ENCODE results near the gene NDUFAF2.

Gene NDUFAF2

DNA sequence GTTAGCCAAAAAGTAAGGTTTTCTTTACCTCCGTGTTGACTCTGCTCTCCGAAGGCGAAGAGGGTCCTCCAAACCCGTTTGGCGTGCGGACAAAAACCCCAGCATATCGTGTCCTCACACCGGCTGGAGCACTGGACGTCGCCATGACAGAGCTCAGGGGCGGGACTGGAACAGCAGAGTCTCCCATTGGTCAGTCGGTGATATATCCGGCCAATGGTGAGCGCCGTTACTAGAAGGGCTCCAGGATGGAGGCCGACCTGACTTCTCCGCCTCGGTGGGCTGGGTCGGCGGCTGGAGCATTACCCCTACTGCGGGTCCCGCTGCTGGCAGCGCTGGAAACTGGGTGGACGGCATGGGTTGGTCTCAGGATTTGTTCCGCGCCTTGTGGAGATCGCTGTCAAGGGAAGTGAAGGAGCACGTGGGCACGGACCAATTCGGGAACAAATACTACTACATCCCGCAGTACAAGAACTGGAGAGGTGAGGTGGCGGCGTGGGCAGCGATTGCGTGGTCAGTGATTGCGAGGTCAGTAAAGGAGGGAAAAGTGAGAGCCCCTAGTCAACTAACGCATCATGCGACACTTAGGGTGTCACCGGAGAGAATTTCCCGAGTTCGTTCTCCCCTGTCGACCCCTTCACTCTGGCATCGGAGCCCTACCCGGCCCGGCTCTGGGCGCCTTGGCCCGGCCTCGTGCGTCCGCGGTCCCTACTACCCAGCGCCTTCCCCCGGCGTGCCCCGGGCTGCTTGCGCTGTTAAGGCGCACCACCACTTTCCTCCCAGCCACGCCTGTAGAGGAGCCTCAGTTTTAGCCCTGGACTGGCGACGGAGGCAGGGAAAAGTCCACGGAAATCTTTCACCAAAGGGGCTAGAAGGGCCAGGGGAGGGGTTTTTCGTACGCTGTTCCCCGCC lies at the start of gene NDUFAF2, which contains the start of gene ERCC8:
TSS of gene NDUFAF2 (plus strand) at position 302 of the 909 bp plus-strand sequence. CDS start at position 353, 51 bp downstream.
TSS of gene ERCC8 (minus strand) at position 167 of the 909 bp plus-strand sequence. CDS start at position 105, 62 bp downstream.
- H3K27ac ChIP-seq = peak within 1 kb of the TSS; percentile 77 to 90
- DNase-seq (ENCODE audit: low spot score) = peak; percentile 96

DNA sequence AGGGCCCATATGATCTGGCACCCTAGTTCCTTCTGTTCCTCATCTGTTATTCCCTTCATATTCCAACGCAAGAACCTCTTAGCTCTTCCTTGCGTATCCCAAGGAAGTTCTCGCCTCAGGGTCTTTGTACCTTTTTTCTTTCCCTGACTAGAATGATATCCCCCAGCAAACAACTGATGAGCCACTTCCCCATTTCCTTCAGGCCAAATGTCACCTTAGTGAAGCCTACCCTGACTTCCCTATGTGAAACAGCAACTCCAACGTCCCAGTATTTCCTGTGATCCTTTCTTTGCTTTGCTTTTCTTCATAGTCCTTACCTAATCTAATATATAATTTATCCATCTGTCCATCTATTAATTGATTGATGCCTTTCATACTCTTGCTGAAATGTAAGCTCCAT lies 48.0 kb upstream of the NDUFAF2 start:
- no peak for TF ChIP-seq CTCF (IDR thresholded peaks at IDR 0.05)
- H3K4me3 ChIP-seq = no peak overlapping the region
- H3K27ac ChIP-seq = no peak overlapping the region
- no peak for DNase-seq (ENCODE audit: low spot score)

More for the DNA sequence above, at the start of gene NDUFAF2, which contains the start of gene ERCC8:
- peak within 1 kb of the TSS; percentile 93 for H3K4me3 ChIP-seq
- no peak for TF ChIP-seq CTCF (IDR thresholded peaks at IDR 0.05)

DNA sequence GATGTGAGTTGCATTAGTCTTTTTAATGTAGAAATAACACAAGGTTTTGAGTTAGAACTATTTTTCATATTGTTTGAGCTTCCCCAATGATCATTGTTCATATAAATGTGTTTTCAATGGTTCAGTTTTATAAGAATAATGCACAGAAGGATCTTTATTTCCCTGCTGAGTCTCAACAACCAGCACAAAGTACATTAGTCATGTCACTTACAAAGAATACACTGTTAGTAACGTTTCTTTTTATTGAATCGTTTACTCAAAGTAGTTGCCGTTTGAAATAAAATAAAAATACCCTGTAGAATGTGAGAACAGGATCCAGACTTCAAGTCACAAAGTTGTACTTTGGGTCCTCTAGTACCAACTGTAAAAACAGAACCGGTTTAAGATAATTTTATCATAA lies 41.6 kb upstream of the NDUFAF2 start:
- TF ChIP-seq CTCF (IDR thresholded peaks at IDR 0.05) = no peak
- no peak for DNase-seq (ENCODE audit: low spot score)
- no peak overlapping the region for H3K4me3 ChIP-seq
- no peak overlapping the region for H3K27ac ChIP-seq

GRCh38 chr5:60916646-60917045 lies 28.4 kb upstream of the NDUFAF2 start:
- TF ChIP-seq CTCF (IDR thresholded peaks at IDR 0.05) = no peak

GRCh38 chr5:60918466-60918865 lies 26.5 kb upstream of the NDUFAF2 start:
- no peak for DNase-seq (ENCODE audit: low spot score)
- Histone ChIP-seq H3K4me3 (no peak overlapping the region), H3K27ac (no peak overlapping the region)
- no peak for TF ChIP-seq CTCF (IDR thresholded peaks at IDR 0.05)

More at GRCh38 chr5:60916646-60917045, 28.4 kb upstream of the NDUFAF2 start:
- no peak for DNase-seq (ENCODE audit: low spot score)
- no peak overlapping the region for H3K4me3 ChIP-seq
- no peak overlapping the region for H3K27ac ChIP-seq

DNA sequence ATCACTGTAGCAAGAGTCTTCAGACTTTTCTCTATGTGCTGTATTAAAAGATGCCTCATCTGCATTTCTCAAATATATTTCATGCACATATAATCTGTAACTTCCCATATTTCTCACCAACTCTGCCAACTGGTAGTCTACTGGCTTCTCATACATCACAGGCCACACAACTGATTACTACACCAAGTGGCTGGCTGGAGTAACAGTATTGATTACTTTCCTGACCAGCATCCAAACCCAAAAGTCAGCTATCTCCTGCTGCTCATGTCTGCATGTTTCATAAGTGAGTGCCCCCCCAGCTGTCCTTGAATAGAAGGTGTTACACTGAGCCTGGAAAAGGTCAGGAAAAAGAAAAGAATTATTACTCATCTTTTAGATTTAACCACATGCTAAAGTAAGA lies 17.6 kb upstream of the NDUFAF2 start:
- Histone ChIP-seq H3K4me3 (no peak overlapping the region), H3K27ac (no peak overlapping the region)
- no peak for TF ChIP-seq CTCF (IDR thresholded peaks at IDR 0.05)
- DNase-seq (ENCODE audit: low spot score) = no peak

DNA sequence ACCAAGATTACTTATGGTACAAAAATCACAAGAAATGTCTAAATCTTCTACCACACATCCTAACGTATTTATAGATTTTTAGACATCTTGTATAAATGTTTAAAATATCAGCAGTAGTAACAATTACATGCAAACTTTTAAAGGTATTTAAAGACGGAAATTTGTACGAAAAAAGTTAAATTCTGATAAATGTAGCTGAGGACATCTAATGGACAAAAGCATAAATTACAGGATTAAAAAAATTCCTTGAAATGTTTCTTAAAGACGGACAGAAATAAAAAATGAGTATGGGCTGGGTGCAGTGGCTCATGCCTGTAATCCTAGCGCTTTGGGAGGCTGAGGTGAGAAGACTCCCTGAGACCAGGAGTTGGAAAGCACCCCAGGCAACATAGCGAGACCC lies 16.0 kb upstream of the NDUFAF2 start:
- no peak overlapping the region for H3K4me3 ChIP-seq
- no peak overlapping the region for H3K27ac ChIP-seq
- no peak for TF ChIP-seq CTCF (IDR thresholded peaks at IDR 0.05)
- no peak for DNase-seq (ENCODE audit: low spot score)

Measured in coronary artery (tissue), 2 donors.